ENCODE measurements around the gene TK1. TPM values are rescaled to one million over a fixed set of nuclear protein-coding genes. Genes with fewer than 3 reads are reported as not detected.

Gene TK1
- total and polyA plus RNA-seq, 4 donors: 7.9 to 14.9 (median 10.3) TPM

DNA sequence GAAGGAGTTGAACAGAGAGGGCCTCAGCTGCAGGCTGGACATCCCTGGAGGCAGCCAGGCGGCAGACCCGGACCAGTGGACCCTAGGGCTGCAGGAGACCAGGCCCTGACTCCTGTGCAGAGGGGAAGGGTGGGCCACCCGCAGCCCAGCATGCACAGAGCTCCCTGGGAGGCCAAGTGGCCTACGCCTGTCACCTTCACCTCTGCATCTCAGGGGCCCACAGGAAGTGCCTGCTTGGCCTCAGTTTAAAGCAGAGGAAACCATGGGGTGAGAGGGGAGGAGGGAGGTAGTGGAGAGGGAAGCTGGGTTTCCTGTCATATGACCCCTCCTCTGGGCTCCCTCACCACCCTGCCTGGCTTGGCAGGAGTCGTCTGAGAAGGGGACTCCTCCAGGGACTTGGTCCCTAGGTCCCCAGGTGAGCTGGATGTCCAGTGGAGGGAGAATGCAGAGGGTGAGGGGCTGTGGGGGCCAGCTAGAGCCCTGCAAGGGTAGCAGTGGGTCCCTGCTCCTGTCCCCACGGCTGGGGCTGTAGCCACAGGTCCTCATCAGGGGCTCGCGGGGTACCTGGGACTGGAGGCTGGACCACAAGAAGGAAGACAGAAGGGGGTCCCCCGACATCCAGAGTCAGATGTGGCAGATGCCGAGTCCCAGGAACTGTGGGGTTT, 56.3 kb downstream of the TK1 start, which contains the start of gene TMC8:
TSS of gene TMC8 (plus strand) at position 335 of the 665 bp plus-strand sequence. CDS start 818 bp downstream, outside the sequence.
- H3K4me1 ChIP-seq (ENCODE audit: control insufficient read depth in 5 of 5, insufficient read depth in 5 of 5, low read length in 5 of 5): peaks cover 3 to 47% (median 26%) of the 10 kb centered on the region in 5 donors
- 21 to 52% methylated on average over 10 of the region's 10 CpGs for WGBS, 2 donors

DNA sequence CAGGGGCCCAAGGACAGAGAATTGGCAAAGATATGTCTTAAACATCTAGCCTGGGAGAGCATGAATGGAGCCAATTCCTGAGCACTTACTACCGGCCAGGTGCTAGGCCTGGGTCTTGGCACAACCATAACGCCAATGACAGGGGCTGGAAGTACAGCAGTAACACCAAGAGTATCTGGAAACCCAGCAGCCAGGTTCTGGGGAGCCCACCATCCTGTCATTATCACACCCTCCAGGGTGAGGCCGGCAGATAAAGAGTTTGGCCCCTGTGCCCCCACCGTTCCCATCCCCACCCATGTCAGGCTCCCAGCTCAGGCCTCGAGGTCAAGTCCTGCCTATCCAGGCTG, 56.8 kb downstream of the TK1 start:
- H3K27ac ChIP-seq (ENCODE audit: low read depth in 1 of 2, low read length in 1 of 2): peak overlapping the region in 1 of 2 donors; percentile 78
- peaks cover 0 to 13% (median 0%) of the 10 kb centered on the region in 4 donors for H3K36me3 ChIP-seq (ENCODE audit: control insufficient read depth in 4 of 4, insufficient read depth in 4 of 4, low read length in 4 of 4)
- H3K9me3 ChIP-seq (ENCODE audit: control insufficient read depth in 4 of 4, insufficient read depth in 3 of 4, low read length in 3 of 4): no peaks in the 10 kb centered on the region
- TF ChIP-seq, protein P1, sequence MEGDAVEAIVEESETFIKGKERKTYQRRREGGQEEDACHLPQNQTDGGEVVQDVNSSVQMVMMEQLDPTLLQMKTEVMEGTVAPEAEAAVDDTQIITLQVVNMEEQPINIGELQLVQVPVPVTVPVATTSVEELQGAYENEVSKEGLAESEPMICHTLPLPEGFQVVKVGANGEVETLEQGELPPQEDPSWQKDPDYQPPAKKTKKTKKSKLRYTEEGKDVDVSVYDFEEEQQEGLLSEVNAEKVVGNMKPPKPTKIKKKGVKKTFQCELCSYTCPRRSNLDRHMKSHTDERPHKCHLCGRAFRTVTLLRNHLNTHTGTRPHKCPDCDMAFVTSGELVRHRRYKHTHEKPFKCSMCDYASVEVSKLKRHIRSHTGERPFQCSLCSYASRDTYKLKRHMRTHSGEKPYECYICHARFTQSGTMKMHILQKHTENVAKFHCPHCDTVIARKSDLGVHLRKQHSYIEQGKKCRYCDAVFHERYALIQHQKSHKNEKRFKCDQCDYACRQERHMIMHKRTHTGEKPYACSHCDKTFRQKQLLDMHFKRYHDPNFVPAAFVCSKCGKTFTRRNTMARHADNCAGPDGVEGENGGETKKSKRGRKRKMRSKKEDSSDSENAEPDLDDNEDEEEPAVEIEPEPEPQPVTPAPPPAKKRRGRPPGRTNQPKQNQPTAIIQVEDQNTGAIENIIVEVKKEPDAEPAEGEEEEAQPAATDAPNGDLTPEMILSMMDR (IDR thresholded peaks at IDR 0.05; ENCODE audit: control extremely low read depth, extremely low read depth): no peak
- H3K27me3 ChIP-seq (ENCODE audit: control insufficient read depth in 3 of 3, insufficient read depth in 3 of 3, low read length in 2 of 3): peaks cover 0 to 3% (median 0%) of the 10 kb centered on the region in 3 donors
- WGBS, 2 donors: 8 to 31% methylated on average over 5 of the region's 5 CpGs
- H3K4me1 ChIP-seq (ENCODE audit: control insufficient read depth in 5 of 5, insufficient read depth in 5 of 5, low read length in 5 of 5): peaks cover 3 to 52% (median 27%) of the 10 kb centered on the region in 5 donors
- H3K9ac ChIP-seq (ENCODE audit: insufficient read depth in 1 of 2, low read length in 2 of 2): no peak overlapping the region
- H3K4me3 ChIP-seq: no peak overlapping the region
- ATAC-seq (ENCODE audit: insufficient read depth, low FRiP score): no peak
- DNase-seq: no peak

More for the DNA sequence above, 56.3 kb downstream of the TK1 start, which contains the start of gene TMC8:
- DNase-seq (peak in 2 of 3 donors; percentile 29 to 57), ATAC-seq (ENCODE audit: insufficient read depth, low FRiP score) (no peak)
- Histone ChIP-seq H3K9ac (ENCODE audit: insufficient read depth in 1 of 2, low read length in 2 of 2) (no peak within 1 kb of the TSS), H3K27ac (ENCODE audit: low read depth in 1 of 2, low read length in 1 of 2) (peak within 1 kb of the TSS in 1 of 2 donors; percentile 78), H3K9me3 (ENCODE audit: control insufficient read depth in 4 of 4, insufficient read depth in 3 of 4, low read length in 3 of 4) (no peaks in the 10 kb centered on the region), H3K4me3 (peak within 1 kb of the TSS; percentile 1), H3K27me3 (ENCODE audit: control insufficient read depth in 3 of 3, insufficient read depth in 3 of 3, low read length in 2 of 3) (peaks cover 0 to 3% (median 0%) of the 10 kb centered on the region in 3 donors), H3K36me3 (ENCODE audit: control insufficient read depth in 4 of 4, insufficient read depth in 4 of 4, low read length in 4 of 4) (peaks cover 0 to 10% (median 0%) of the 10 kb centered on the region in 4 donors)
- TF ChIP-seq, protein P1 (IDR thresholded peaks at IDR 0.05; ENCODE audit: control extremely low read depth, extremely low read depth): no peak

DNA sequence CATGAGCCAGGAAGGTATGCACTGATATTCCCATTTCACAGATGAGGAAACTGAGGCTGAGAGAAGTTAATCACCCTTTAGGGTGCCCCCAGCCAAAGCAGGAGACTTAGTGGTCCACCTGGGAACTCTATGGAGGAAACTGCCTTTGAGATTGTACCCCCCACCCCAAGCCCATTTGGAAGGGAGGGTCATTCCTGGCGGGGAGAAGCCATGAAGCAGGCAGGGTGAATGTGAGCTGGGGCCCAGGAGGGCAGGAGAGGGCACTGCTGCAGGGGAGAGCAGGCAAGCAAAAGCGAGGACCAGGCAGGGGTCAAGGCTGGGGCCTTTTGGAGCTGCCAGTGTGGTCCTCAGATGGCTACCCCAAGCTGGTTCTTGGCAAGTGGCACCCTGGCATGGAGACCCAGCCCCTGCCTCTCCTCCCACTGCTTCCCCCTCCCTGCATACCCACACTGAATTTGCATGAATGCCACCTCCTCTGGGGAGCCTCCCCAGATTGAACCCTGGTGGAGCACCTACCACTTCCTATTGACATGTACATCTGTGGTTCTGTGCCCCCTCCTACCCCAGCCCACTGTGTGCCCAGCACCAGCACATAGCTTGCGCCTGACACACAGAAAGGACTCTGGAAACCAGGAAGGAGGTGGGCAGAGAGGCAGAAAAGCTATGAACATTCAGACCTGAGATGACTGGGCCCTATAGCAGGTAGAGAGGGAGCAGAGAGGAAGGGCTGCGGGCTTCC, 57.3 kb downstream of the TK1 start:
- Histone ChIP-seq H3K9me3 (ENCODE audit: control insufficient read depth in 4 of 4, insufficient read depth in 3 of 4, low read length in 3 of 4) (no peaks in the 10 kb centered on the region), H3K4me1 (ENCODE audit: control insufficient read depth in 5 of 5, insufficient read depth in 5 of 5, low read length in 5 of 5) (peaks cover 3 to 53% (median 27%) of the 10 kb centered on the region in 5 donors), H3K36me3 (ENCODE audit: control insufficient read depth in 4 of 4, insufficient read depth in 4 of 4, low read length in 4 of 4) (peaks cover 0 to 18% (median 0%) of the 10 kb centered on the region in 4 donors), H3K4me3 (no peak overlapping the region), H3K27ac (ENCODE audit: low read depth in 1 of 2, low read length in 1 of 2) (peak overlapping the region in 1 of 2 donors; percentile 78), H3K27me3 (ENCODE audit: control insufficient read depth in 3 of 3, insufficient read depth in 3 of 3, low read length in 2 of 3) (peaks cover 0 to 3% (median 0%) of the 10 kb centered on the region in 3 donors), H3K9ac (ENCODE audit: insufficient read depth in 1 of 2, low read length in 2 of 2) (no peak overlapping the region)
- ATAC-seq (ENCODE audit: insufficient read depth, low FRiP score) (no peak), DNase-seq (no peak)
- WGBS, 2 donors: 51 to 67% methylated on average over 4 of the region's 4 CpGs
- TF ChIP-seq, protein P1 (IDR thresholded peaks at IDR 0.05; ENCODE audit: control extremely low read depth, extremely low read depth): no peak
